Right kidney (tissue), 1 donor: Measurements from ENCODE around the gene PRPSAP1.
A peak's percentile ranks its signal among the peaks of the same experiment; 100 is the strongest.

Experiments used
- DNase-seq: peaks from one replicate; pipeline ENCODE4 v3.0.0-alpha.2; 2016

PRPSAP1 gene

GRCh38 chr17:76266244-76266938 lies 87.3 kb downstream of the PRPSAP1 start:
- peak; percentile 46 for DNase-seq

DNA sequence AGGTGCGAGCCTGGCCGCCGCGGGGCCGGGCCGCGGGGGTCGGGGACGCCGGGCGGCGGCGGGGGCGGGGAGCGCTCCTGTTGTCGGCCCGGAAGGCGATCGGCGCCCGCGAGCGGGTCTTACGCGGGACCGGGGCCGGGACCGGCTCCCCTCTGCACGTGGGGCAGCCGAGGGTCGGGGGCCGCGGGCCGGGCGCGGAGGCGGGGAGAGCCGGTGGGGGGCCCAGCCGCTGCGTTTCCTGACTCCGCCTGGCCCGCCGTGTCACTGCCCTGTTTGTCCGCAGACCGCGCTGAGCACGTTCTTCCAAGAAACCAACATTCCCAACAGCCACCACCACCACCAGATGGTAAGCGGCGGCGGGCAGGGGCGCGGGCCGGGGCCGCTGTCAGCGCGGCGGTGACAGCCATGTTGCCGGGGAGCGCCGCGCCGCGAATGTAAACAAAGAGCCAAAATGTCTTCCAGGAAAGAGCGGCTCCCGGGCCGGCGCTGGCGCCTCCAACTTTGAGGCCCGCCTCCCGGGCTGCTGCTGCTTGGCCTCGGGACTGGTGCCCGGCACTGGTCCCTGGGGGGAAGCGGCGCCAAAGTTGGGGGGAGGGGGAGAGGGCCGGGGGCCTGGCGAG lies 88.0 kb downstream of the PRPSAP1 start:
- peak; percentile 65 for DNase-seq

DNA sequence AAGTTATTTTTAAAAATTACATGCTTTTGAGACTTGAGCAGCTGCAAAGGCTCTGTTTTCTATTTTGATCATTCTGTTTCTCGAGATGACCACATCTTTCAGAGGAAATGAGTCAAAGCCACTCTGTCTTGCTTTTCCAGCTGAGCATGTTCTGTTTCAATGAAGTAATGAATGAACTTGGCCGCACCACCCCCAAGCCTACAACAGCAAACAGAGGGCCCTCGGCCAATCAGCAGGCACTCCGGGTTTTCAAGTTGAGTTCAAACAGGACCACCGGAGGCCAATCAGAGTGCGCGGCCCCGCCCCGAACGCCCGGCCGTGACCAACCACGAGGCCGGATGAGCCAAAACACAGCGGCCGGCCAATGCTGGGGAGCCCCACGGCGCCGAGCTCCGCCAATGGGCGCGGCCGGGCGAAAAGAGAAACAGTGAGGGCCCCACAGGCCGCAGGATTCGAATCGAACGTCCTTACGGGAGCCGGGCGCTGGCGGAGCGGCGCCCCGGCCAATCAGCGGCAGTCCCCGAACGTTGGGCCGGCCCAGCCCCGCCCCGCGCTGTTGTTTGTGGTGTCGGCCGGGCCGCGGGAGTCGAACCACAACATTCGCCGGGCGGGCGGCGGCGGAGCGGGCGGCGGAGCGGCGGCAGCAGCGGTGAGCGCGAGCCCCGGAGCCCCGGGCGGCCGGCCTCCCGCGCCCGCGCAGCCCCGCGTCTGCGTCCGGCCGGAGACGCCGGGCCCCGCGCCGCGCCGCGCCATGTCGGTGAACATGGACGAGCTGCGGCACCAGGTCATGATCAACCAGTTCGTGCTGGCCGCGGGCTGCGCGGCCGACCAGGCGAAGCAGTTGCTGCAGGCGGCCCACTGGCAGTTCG lies 88.7 kb downstream of the PRPSAP1 start, which contains the start of gene UBALD2:
TSS of gene UBALD2 (plus strand) at position 594 of the 869 bp plus-strand sequence. CDS start at position 752, 158 bp downstream.
- DNase-seq, result peak; percentile 92

DNA sequence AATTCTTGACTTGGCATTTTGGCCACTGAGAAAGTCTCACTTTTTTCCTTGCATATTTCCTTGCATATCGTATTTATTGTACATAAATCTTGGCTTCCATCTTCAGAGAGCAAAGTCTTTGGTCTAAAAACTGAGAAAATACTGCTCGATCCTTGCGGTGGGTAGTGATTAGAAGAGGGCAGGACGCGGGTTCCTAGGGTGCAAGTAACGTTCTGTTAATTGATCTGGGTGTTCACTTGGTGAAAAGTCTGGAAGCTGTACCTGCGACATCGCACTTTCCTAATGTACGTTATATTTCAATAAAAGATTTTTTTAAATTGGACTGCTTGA lies 89.3 kb downstream of the PRPSAP1 start:
- DNase-seq, result no peak

GRCh38 chr17:76263896-76264295 lies 89.8 kb downstream of the PRPSAP1 start:
- no peak for DNase-seq

GRCh38 chr17:76262732-76263344 lies 90.9 kb downstream of the PRPSAP1 start:
- peak; percentile 55 for DNase-seq

- DNase-seq, result peak; percentile 18
These were observed 92.1 kb downstream of the PRPSAP1 start for GRCh38 chr17:76261421-76262215.

- DNase-seq, result no peak
These were observed 93.0 kb downstream of the PRPSAP1 start for GRCh38 chr17:76260669-76261068.

- peak; percentile 18 for DNase-seq
These were observed 93.5 kb downstream of the PRPSAP1 start for GRCh38 chr17:76260220-76260619.
